Suprapubic skin (tissue), 4 donors: ENCODE results near the gene EIF4EBP2. TPM values are rescaled to one million over a fixed set of nuclear protein-coding genes. Genes with fewer than 3 reads are reported as not detected.

Source experiments
- DNase-seq, 2 donors: peaks; one replicate each; pipeline ENCODE4 v3.0.0-alpha.2; 2019; ENCODE audit warnings: low spot score in 2 of 2
- H3K27ac ChIP-seq: fragments of 200-600 bp; sonication (generic); one replicate; pipeline ENCODE4 v1.5.1; 2019
- H3K27me3 ChIP-seq: fragments of 200-600 bp; sonication (generic); one replicate; pipeline ENCODE4 v1.5.1; 2019
- H3K36me3 ChIP-seq: fragments of 200-600 bp; sonication (generic); one replicate; pipeline ENCODE4 v1.5.1; 2019
- H3K4me1 ChIP-seq: fragments of 200-600 bp; sonication (generic); one replicate; pipeline ENCODE4 v1.5.1; 2019
- H3K4me3 ChIP-seq: fragments of 200-600 bp; sonication (generic); one replicate; pipeline ENCODE4 v1.5.1; 2019; ENCODE audit warnings: mild to moderate bottlenecking
- H3K9me3 ChIP-seq: fragments of 200-600 bp; sonication (generic); one replicate; pipeline ENCODE4 v1.5.1; 2019
- CTCF ChIP-seq, 2 donors: fragments of 200-600 bp in 1 of 2; fragments of 450-650 bp in 1 of 2; sonication (generic) in 1 of 2; IDR thresholded peaks; one replicate each; pipeline ENCODE4 v1.5.1; 2016 to 2019; ENCODE audit warnings: antibody characterized with exemption in 2 of 2, mild to moderate bottlenecking in 1 of 2, moderate library complexity in 1 of 2
- EP300 ChIP-seq: sonication (generic); formaldehyde crosslinking; IDR thresholded peaks from one replicate; pipeline ENCODE4 v1.6.1; 2017; ENCODE audit warnings: antibody characterized with exemption
- POLR2A ChIP-seq, 2 donors: fragments of 450-650 bp; IDR thresholded peaks; one replicate each; pipeline ENCODE4 v1.6.1; 2017; ENCODE audit warnings: antibody characterized with exemption in 2 of 2, mild to moderate bottlenecking in 2 of 2, moderate library complexity in 2 of 2
- POLR2AphosphoS5 ChIP-seq, 3 donors: sonication (generic); formaldehyde crosslinking; IDR thresholded peaks; one replicate each; pipeline ENCODE4 v1.6.1; 2017; ENCODE audit warnings: antibody characterized with exemption in 3 of 3
- WGBS: methylation state at CpG from one replicate; pipeline ENCODE4 v1.1.5; 2018; 5-methylcytosine and 5-hydroxymethylcytosine counted together
- total RNA-seq, 4 donors: library from RNA; depleted of rRNA; stranded (reverse); fragments of >200 nt; gene quantifications; one replicate each; pipeline ENCODE4 v1.1.0, GENCODE V29; 2016

The EIF4EBP2 gene
- total RNA-seq, 4 donors from 2014 or later = 71.7 to 91.6 (median 77.1) TPM

- Histone ChIP-seq H3K27ac (no peak overlapping the region), H3K27me3 (no peaks in the 10 kb centered on the region), H3K4me1 (no peaks in the 10 kb centered on the region), H3K36me3 (no peaks in the 10 kb centered on the region), H3K9me3 (no peaks in the 10 kb centered on the region), H3K4me3 (no peak overlapping the region)
- DNase-seq = no peak
- 85% methylated on average over 1 of the region's 1 CpG for WGBS
- TF ChIP-seq EP300 (no peak), POLR2AphosphoS5 (IDR thresholded peaks at IDR 0.05) (no peak), CTCF (IDR thresholded peaks at IDR 0.05) (no peak), POLR2A (IDR thresholded peaks at IDR 0.05) (no peak)
These were observed 7.8 kb upstream of the EIF4EBP2 start for GRCh38 chr10:70396140-70396539.

GRCh38 chr10:70399177-70399576 lies 4.8 kb upstream of the EIF4EBP2 start:
- Histone ChIP-seq H3K9me3 (no peaks in the 10 kb centered on the region), H3K27me3 (no peaks in the 10 kb centered on the region), H3K27ac (no peak overlapping the region), H3K4me3 (no peak overlapping the region), H3K4me1 (peaks cover 6% of the 10 kb centered on the region), H3K36me3 (no peaks in the 10 kb centered on the region)
- TF ChIP-seq CTCF (IDR thresholded peaks at IDR 0.05) = no peak
- TF ChIP-seq POLR2AphosphoS5 (IDR thresholded peaks at IDR 0.05) = no peak
- no peak for TF ChIP-seq POLR2A (IDR thresholded peaks at IDR 0.05)
- no peak for TF ChIP-seq EP300
- no peak for DNase-seq
- 91% methylated on average over 3 of the region's 3 CpGs for WGBS

- H3K4me3 ChIP-seq = peak overlapping the region; percentile 95
- no peaks in the 10 kb centered on the region for H3K36me3 ChIP-seq
- DNase-seq = no peak
- TF ChIP-seq POLR2AphosphoS5 (IDR thresholded peaks at IDR 0.05) (no peak), EP300 (no peak), POLR2A (IDR thresholded peaks at IDR 0.05) (no peak), CTCF (IDR thresholded peaks at IDR 0.05) (no peak)
- H3K27ac ChIP-seq = peak overlapping the region; percentile 99
- H3K4me1 ChIP-seq = peaks cover 32% of the 10 kb centered on the region
- no peaks in the 10 kb centered on the region for H3K27me3 ChIP-seq
- 6% methylated on average over 12 of the region's 12 CpGs for WGBS
- no peaks in the 10 kb centered on the region for H3K9me3 ChIP-seq
These were observed 386 bp upstream of the EIF4EBP2 start for GRCh38 chr10:70403483-70404035.

GRCh38 chr10:70404787-70405036 lies 767 bp downstream of the EIF4EBP2 start:
- Histone ChIP-seq H3K27ac (peak overlapping the region; percentile 99), H3K36me3 (no peaks in the 10 kb centered on the region), H3K27me3 (no peaks in the 10 kb centered on the region), H3K4me3 (peak overlapping the region; percentile 95), H3K4me1 (peaks cover 36% of the 10 kb centered on the region), H3K9me3 (no peaks in the 10 kb centered on the region)
- DNase-seq = no peak
- TF ChIP-seq POLR2A (IDR thresholded peaks at IDR 0.05) = no peak
- 0% methylated on average over 11 of the region's 11 CpGs for WGBS

GRCh38 chr10:70405037-70405824 lies 1.3 kb downstream of the EIF4EBP2 start:
- TF ChIP-seq POLR2A (IDR thresholded peaks at IDR 0.05) (peak in 1 of 2 donors; percentile 48), CTCF (IDR thresholded peaks at IDR 0.05) (no peak), POLR2AphosphoS5 (IDR thresholded peaks at IDR 0.05) (peak in 2 of 3 donors; percentile 50 to 89), EP300 (no peak)
- Histone ChIP-seq H3K4me1 (peaks cover 40% of the 10 kb centered on the region), H3K36me3 (no peaks in the 10 kb centered on the region), H3K27me3 (no peaks in the 10 kb centered on the region), H3K4me3 (peak overlapping the region; percentile 95), H3K9me3 (no peaks in the 10 kb centered on the region), H3K27ac (peak overlapping the region; percentile 99)
- 3% methylated on average over 16 of the region's 18 CpGs for WGBS
- peak; percentile 87 to 90 for DNase-seq
